Activated effector memory CD4-positive, alpha-beta T cell treated with anti-CD3 and anti-CD28 coated beads, Interleukin-2, amount 50 U/mL, for 16 hours (primary cell): ENCODE data around the gene ATG5.

Experiments
- DNase-seq: peaks from one replicate; pipeline ENCODE4 v3.0.0-alpha.2; 2020

Gene ATG5

DNA sequence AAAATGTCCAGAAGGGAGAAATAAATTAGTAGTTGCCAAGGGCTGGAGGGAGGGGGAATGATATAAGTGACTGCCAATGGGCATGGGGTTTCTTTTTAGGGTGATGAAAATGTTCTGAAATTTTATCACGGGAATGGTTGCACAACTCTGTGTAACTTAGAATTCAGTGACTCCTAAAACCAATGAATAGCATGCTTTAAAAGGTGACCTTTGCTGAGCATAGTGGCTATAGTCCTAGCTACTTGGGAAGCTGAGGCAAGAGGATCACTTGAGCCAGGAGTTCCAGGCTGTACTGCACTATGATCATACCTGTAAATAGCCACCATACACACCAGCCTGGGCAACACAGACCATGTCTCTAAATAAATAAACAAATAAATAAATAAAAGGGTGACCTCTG lies 109.0 kb downstream of the ATG5 start:
- no peak for DNase-seq

DNA sequence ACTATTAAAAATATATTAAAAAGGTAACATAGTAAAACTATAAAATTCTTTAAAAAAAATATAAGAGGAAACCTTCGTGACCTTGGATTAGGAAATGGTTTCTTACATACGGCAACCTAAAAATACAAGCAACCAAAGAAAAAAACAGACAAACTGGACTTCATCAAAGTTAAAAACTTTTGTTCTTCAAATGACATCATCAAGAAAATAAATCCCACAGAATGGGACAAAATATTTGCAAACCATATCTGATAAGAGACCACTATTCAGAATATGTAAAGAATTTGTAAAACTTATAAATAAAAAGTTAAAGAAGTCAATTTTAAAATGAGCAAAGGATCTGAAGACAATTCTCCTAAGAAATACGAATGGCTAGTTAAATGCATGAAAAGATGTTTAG lies 110.0 kb downstream of the ATG5 start:
- DNase-seq, result no peak

DNA sequence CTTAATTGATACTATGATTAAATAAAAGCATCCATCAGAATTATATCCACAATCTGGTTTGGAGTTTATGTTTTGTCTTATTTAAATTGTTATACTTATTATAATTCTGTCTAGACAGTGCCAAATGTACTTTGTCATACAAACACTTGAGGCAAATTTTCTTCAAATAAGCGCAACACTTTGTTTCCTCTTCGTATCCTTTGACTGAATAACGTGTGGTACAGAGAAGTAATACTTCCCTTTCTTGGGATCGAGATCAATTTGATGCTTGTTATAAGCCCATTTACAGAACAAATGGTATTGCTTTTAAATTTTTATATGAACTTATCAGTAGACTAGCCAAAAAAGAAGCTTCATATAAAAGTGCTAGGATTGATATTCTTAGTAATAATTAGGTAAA lies 111.0 kb downstream of the ATG5 start:
- no peak for DNase-seq

DNA sequence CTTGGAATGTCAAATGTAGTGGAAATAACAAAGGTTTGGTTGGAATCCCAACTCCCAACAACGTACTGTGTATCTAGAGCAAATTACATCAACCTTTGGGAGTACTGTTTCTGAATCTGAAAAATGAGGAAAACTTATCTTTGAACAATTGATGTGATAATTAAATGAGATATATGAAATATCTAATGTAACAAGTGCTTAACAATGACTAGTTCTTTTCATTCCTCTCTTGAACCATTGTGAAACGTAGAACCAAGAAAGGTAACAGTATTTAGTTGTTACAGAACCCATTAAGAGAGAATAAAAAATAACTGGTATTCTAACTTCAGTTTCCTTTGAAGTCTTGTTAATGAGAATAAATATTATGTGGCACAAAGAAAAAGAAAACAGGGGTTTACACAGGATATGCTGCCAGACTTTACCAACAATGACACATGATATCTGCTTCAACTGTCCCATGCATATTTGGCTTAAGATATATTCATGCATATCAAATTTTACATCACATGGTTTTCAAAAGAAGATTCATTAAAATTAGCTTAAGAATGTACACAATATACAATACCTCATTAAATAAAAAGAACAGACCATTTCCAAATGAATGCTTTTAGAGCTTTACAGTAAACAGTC lies 111.8 kb downstream of the ATG5 start:
- no peak for DNase-seq

- DNase-seq, result no peak
Measured at GRCh38 chr6:106212576-106212975, 113.0 kb downstream of the ATG5 start.

DNA sequence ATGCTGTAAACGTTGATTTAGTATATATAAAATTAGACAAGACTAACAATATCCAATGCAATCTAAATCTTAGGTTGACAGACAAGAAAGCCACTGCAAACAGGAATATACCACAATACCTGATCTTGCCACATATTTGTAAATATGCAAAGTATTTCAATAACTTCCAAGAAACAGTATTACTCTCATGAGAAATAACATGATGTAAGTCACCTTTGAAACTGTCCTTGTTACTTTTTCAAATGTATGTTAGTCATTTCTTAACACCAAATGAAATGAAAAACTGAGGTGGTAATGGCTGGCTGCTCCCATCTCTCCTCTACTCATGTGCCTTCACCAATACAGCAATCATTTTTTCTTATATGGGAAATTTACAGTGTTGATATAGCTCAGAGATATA lies 118.7 kb downstream of the ATG5 start:
- no peak for DNase-seq

DNA sequence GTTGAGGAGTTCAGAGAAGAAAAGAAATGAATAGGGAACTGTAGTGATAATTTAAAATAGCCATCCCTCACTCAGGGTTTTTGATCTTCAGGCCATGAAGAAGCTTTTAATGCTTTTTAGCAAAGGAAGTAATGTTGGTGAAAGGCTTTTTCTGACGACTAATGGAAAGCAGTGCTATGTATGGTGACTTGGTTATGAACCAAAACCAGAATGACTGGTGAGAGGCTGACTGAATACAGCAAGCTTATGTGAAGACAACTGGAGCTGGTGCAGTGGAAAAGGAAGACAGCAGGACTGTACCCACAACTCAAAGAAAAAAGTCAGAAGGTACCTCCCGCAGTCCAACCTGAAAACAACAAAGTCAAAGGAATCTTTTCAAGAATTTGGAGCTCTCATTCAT lies 120.6 kb downstream of the ATG5 start:
- DNase-seq, result no peak

DNA sequence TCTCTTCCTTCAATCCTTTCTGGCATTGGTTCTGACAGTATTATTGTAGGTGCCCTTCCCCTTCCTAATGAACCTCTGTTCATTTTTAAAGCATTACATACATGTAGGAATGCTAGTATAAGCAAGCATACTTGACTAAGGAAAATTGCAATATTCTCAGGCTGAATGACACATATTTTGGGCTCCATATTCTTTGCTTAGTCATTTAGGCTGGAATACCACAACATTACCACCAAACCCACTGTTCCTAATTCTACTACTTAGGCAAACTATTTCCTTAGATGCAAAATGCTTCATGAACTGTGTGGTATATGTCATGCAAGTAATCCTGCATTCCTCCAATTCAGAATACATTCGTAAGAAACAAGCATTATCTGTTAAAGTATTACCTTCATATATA lies 125.6 kb downstream of the ATG5 start:
- DNase-seq, result no peak

DNA sequence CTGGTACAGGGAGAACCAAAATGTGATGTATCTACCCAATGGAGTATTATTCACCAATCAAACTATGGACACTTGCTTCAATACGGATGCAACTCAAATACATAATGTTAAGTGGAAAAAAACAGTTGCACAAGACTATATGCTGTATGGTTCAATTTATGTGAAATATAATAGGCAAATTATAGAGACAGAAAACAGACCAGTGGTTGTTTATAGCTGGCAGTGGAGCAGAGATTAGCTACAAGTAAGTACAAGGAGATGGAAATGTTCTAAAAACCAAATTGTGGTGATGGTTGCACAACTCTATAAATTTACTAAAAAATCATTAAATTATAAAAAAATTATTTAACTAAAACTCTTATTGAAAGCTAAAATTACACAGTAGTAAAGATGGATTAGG lies 126.2 kb downstream of the ATG5 start:
- DNase-seq, result no peak

DNA sequence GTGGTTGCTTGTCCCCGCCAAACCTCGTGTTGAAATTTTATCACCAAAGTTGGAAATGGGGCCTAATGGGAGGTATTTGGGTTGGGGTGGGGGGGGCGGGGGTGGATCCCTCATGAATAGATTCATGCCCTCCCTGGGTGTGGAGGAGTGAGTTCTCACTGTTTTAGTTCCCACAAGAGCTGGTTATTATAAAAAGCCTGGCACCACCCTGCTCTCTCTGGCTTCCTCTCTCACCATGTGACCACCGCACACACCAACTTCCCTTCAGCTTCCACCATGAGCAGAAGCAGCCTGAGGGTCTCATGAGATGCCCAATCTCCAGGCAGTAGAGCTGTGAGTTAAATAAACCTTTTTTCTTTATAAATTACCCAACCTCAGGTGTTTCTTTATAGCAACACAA lies 128.1 kb downstream of the ATG5 start:
- DNase-seq, result no peak

DNA sequence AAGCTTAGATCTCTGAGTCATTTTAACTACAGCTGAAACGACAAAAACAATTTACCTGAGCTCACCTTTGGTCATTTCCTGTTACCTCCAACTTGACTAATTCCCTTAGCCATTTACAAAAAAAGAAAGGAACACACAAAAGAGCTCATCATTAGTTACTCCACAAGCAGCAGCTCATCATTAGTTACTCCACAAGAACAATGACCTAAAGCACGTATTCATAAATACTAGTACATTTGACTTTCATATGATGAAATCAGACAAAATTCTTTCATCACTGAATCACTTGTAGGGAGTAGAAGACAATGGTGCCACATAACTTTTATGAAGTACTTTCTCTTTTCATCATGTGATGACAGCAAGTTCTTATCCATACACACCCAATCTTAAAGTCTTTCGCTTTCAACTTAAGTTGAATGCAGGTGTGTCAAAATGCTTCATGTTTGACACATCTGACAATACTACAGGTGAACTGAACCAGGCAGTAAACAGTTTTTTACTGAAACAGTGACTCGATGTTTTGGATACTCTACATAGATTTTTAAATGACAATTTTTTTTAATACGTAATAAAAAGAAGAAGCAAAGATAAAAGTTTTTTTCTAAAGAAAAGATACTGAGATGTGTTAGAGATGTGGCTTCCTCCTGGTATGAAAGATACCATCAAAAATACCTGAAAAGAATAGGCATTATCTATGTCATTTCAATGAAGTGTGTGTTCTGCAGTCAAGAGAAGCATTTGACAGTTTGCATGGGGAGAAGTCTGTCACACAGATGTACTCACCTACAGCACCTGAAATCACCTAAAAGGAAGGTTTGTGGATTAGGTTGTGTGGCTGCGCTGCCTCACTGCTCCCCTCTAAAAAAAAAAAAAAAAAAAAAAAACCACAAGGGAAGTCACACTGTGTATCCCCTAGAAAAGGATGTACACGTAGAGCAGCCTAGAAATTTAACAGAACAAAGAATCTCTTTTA lies 130.3 kb downstream of the ATG5 start:
- no peak for DNase-seq

- no peak for DNase-seq
Measured at GRCh38 chr6:106192824-106193223, 132.7 kb downstream of the ATG5 start.

DNA sequence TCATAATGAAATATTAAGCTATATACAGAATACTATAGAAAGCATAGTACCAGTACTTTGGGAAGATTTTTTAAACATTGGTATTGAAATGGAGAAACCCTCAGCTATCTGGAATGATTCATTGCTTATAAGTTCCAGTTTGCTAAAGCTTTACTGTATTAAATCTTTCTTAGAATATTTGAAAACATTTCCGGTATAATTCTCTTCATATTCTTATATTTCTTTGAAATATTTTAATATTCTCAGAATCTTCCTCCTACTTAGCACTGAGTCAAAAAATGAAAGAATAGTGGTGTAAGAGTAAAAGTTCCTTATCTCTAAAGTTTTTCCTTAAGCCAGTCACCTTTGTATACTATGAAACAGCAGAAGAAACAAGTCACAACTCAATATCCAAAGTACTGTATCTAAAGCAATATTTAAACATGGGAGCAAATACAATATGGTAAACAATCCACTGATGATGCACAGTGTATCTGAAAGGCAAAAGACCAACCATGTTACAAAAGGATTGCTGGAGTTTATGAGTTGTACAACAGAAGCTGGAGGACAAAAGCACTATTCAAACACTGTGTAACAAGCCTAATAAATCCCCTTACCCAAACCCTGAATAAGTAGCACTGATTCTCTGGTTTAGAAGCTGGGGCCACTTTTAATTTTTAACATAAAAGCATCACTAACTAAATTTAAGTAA lies 137.3 kb downstream of the ATG5 start:
- no peak for DNase-seq

- no peak for DNase-seq
Measured at GRCh38 chr6:106187424-106187982, 138.1 kb downstream of the ATG5 start.

DNA sequence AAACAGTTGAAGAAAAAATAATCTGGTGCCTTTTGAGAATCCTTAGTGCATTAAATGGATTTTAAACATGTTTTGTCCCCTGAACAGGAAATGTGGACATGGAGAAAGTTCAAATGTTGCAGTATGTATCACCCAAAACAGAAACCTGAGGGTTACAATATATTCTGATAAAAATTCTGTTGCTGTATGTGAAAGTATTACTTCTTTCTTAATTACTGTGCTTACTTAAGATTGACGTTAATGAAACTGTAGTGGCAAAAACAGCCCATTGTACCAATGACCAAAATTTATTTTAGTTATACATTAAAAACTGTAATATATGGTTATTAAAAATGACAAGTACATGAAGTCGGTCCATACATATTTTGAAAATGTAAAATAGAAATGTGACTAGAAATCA lies 138.8 kb downstream of the ATG5 start:
- no peak for DNase-seq

DNA sequence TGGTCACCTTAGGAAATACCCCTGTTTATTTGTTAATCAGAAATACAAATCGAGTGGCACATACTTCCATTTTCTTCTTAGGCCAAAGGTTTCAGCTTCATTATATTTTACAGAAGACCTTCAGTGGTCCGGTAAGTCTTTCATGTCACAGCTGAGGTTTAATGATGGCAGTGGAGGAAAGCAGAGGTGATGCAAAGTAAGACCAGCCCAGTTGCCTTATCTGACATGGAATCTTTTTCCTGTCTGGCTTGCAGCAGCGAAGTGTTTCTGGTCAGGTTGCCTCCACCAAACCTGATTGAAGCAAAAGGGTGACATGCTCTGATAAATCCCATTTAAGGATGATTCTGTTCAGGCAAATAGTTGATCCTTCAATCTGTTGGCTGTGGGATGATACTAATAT lies 139.4 kb downstream of the ATG5 start:
- DNase-seq, result no peak

GRCh38 chr6:106185615-106186014 lies 139.9 kb downstream of the ATG5 start:
- DNase-seq, result no peak

- DNase-seq, result no peak
Measured at GRCh38 chr6:106184629-106185028, 140.9 kb downstream of the ATG5 start.

DNA sequence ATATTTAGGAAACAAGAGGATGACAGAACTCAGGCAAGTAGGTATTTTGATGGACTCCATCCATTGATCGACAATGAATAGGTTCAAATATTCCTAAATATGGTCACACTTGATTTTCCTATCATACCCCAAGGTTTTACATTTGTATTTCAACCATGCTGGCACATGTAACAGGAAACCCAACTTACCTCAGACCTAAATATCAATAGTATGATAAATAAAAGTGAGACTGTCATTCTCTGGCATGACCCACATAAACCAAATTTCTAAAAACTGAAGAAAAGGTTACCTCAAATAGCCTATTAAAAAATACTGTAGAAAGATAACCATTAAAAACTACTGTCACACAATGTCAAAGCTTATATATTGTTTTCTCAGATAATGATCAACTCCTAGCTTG lies 142.1 kb downstream of the ATG5 start:
- DNase-seq, result no peak

- DNase-seq, result no peak
Measured at GRCh38 chr6:106182455-106182854, 143.1 kb downstream of the ATG5 start.

DNA sequence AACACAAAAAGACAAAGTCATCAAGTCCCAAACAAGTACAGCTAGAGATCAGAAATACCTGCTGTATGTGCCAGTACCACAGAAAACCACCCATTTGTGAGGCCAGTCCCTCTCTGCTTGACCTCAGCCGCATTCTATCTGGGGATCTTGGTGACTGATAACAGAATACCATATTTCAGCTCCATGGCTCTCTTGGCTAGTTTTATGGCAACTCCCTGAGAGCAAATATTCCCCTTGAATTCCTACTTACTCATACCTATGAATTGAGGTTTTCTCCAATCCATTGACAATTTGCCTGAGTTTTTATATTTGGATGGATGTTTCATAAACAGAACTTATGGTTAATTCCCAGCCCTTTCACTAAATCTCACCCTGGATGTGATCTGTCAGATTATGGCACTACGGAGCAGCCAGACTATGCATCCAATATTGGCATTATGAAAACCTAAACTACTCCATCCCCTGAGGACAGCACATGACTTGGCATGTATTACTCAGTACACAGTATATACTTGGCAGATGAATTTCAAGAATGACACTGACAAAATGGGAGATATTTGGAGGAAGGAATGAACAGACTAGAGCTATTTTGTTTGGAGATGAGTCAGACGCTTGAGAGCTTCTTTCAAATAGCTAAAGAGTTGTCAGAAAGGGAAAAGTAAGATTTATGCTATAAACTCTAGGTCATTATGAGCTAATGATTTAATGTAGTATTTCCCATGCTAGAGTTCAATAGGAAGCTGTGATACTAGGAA lies 143.7 kb downstream of the ATG5 start:
- DNase-seq, result no peak

- no peak for DNase-seq
Measured at GRCh38 chr6:106180208-106180607, 145.4 kb downstream of the ATG5 start.

GRCh38 chr6:106178900-106179299 lies 146.7 kb downstream of the ATG5 start:
- no peak for DNase-seq
